Motor neuron (in vitro differentiated cells): ENCODE measurements around the gene KLF6. TPM values are rescaled to one million over a fixed set of nuclear protein-coding genes. Genes with fewer than 3 reads are reported as not detected.

Experiments used
- ATAC-seq, 8 experiments: fragments of 200-7000 bp; cut with Tn5 transposase; replicated peaks in 6 of 8; 2 replicates each; pipeline ENCODE4 v1.8.0; 2021; ENCODE audit warnings: mild to moderate bottlenecking in 8 of 8, moderate library complexity in 8 of 8
- H3K27ac ChIP-seq, 2 donors: fragments of 250-450 bp; sonication (Bioruptor Pico); 2 replicates each; pipeline ENCODE4 v1.9.0; 2021; ENCODE audit warnings: antibody characterized with exemption in 2 of 2, mild to moderate bottlenecking in 2 of 2, moderate library complexity in 1 of 2
- H3K4me1 ChIP-seq, 2 donors: fragments of 250-450 bp; sonication (Bioruptor Pico); replicated peaks in 1 of 2; 2 replicates each; pipeline ENCODE4 v1.6.1; 2021; ENCODE audit warnings: antibody characterized with exemption in 2 of 2, mild to moderate bottlenecking in 2 of 2, moderate library complexity in 1 of 2
- H3K4me3 ChIP-seq, 5 donors: fragments of 250-450 bp; sonication (Bioruptor Pico); 2 replicates each; pipeline ENCODE4 v1.9.0; 2021; ENCODE audit warnings: antibody characterized with exemption in 5 of 5, mild to moderate bottlenecking in 5 of 5, moderate library complexity in 4 of 5
- WGBS, 10 experiments: fragments of 450-650 bp; shearing (Covaris generic); methylation state at CpG; one replicate each; pipeline ENCODE4 v1.0.0; 2022; 5-methylcytosine and 5-hydroxymethylcytosine counted together
- in situ Hi-C, 9 experiments: fragments of 400-800 bp; cut with MboI; loops; one replicate each; pipeline ENCODE4 v1.15.0; 2021; ENCODE audit warnings: low sequenced_read_pairs in 9 of 9, low pct_unique_long_range_greater_than_20kb in 2 of 9; ENCODE audit not compliant: unreplicated experiment in 9 of 9
- total RNA-seq, 8 experiments: library from RNA; unstranded; fragments of 300-600 nt; gene quantifications; 2 replicates each; pipeline versions ENCODE4 v1.2.3 to v1.2.4, GENCODE V29; 2022

KLF6 gene
- total RNA-seq, 8 experiments from 2014 or later, result 7.9 to 30.7 (median 23.7) TPM

- peak in 3 of 8 experiments; percentile 0 to 3 (median 1) for ATAC-seq
- H3K4me1 ChIP-seq, result peaks cover 38 to 45% of the 10 kb centered on the region in 2 donors
- peak overlapping the region; percentile 90 to 96 for H3K27ac ChIP-seq
- H3K4me3 ChIP-seq, result peak overlapping the region; percentile 65 to 90 (median 78)
- in situ Hi-C loops, result loop anchor here in 1 of 9 experiments (25.0 kb wide), 1 partner anchor 547 kb away; no protein-coding TSS in a partner anchor
- WGBS, 10 experiments, result 0 to 4% (median 0%) methylated on average over 3 to 22 of the region's 22 CpGs; no CpG with 5 or more reads in 1 of the 10 experiments
Observed at GRCh38 chr10:3783682-3784432, 1.2 kb downstream of the KLF6 start.

- peaks cover 38 to 50% of the 10 kb centered on the region in 2 donors for H3K4me1 ChIP-seq
- ATAC-seq, result peak; percentile 5 to 29 (median 18)
- 0 to 1% (median 0%) methylated on average over 1 to 8 of the region's 12 CpGs; no CpG with 5 or more reads in 2 of the 10 experiments for WGBS, 10 experiments
- H3K27ac ChIP-seq, result peak overlapping the region; percentile 90 to 96
- in situ Hi-C loops, result loop anchor here in 1 of 9 experiments (25.0 kb wide), 1 partner anchor 546 kb away; no protein-coding TSS in a partner anchor
- H3K4me3 ChIP-seq, result peak overlapping the region; percentile 65 to 90 (median 78)
Observed at GRCh38 chr10:3783316-3783681, 1.7 kb downstream of the KLF6 start.

DNA sequence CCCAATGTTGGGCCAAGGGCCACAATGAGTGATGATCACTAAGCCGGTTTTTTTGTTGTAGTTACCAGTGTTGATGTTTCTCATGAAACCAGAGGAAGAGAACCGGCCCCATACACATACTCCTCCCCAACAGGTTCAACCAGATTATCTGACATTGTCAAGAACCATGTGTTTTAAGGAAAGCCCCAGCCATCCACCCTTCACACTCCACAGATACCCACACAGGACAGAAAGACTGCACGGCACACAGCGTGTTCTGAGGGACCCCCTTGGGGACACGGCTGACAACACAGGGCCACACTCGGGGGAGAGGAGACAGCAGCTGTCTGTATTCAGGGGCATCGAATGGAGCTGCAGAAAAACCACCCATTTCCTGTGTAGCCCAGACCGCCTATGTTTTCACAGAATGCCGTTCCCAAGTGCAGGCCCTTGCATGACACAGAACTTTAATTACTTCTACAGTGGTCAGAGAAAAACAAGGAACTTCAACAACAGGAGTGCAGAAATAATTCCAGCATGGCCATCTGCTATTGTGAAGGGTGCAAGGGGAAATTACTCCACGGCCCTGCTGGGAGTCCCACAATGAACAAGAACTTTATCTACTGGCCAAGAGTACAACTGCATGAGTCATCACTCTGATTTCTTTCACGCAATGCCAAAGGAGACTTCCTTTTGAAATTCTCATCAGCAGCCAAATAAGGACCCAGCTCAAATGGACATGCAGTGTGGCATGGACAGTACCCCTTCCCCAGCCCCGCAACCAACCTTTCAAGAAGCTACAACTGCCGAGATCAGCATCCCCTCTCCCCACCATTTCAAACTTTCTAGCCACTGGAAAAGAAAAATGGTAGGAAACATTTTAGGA is 2.3 kb downstream of the KLF6 start:
- in situ Hi-C loops, result loop anchor here in 1 of 9 experiments (25.0 kb wide), 1 partner anchor 545 kb away; no protein-coding TSS in a partner anchor
- Histone ChIP-seq H3K4me3 (peak overlapping the region; percentile 65 to 90 (median 78)), H3K4me1 (peaks cover 38 to 50% of the 10 kb centered on the region in 2 donors), H3K27ac (peak overlapping the region; percentile 90 to 96)
- 0 to 12% (median 4%) methylated on average over 1 to 6 of the region's 13 CpGs for WGBS, 10 experiments
- ATAC-seq, result peak; percentile 1 to 11 (median 5)

GRCh38 chr10:3782146-3782450 is 2.9 kb downstream of the KLF6 start:
- Histone ChIP-seq H3K4me1 (peaks cover 38 to 48% of the 10 kb centered on the region in 2 donors), H3K27ac (peak overlapping the region in 1 of 2 donors; percentile 96), H3K4me3 (peak overlapping the region; percentile 65 to 90 (median 78))
- ATAC-seq, result no peak
- WGBS, 10 experiments, result 0 to 80% (median 31%) methylated on average over 1 to 8 of the region's 8 CpGs; no CpG with 5 or more reads in 2 of the 10 experiments
- in situ Hi-C loops, result loop anchor here in 1 of 9 experiments (25.0 kb wide), 1 partner anchor 545 kb away; no protein-coding TSS in a partner anchor

- ATAC-seq, result peak in 2 of 8 experiments; percentile 1 to 2
- Histone ChIP-seq H3K4me1 (peaks cover 40 to 43% of the 10 kb centered on the region in 2 donors), H3K27ac (no peak overlapping the region), H3K4me3 (peak overlapping the region; percentile 65 to 90 (median 78))
- in situ Hi-C loops, result loop anchor here in 1 of 9 experiments (25.0 kb wide), 1 partner anchor 544 kb away; no protein-coding TSS in a partner anchor
- 1 to 100% (median 90%) methylated on average over 1 to 27 of the region's 31 CpGs; no CpG with 5 or more reads in 4 of the 10 experiments for WGBS, 10 experiments
Observed at GRCh38 chr10:3781468-3782145, 3.4 kb downstream of the KLF6 start.

DNA sequence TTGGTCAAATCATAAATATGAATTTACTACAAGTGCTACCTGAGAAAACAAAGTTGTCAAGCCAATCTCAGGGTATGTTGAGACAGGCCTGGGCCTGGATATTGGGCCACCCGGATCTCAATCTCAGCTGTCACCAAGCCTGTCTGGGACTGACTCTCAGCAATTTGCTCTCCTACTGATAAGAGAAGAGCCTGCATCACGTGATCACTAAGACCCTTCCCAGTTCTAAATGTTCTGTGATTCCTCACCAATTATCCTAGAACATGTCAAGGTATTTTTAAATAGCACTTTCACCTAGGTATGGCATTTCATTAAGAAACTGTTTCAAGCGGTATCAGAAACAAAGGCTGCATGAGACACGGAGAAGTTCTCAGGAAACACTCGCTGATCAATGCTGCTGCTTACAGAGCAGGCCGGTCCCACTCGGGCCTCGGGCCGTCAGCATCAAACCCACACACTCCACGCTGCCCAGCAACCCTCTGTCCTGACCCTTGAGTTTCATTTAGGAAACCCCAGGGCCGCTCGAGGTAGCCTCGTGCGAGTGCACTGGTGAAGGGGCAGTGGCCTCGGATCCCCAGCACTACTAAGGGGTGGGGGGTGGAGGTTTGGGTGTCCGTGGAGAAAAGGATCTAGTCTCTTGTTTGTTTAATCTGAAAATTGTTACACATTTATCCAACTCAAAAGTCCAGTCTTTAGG is 4.1 kb downstream of the KLF6 start:
- H3K4me3 ChIP-seq, result peak overlapping the region in 2 of 5 donors; percentile 65 to 70
- WGBS, 10 experiments, result 15 to 100% (median 82%) methylated on average over 1 to 9 of the region's 16 CpGs; no CpG with 5 or more reads in 2 of the 10 experiments
- H3K4me1 ChIP-seq, result peaks cover 39 to 41% of the 10 kb centered on the region in 2 donors
- in situ Hi-C loops, result loop anchor here in 1 of 9 experiments (25.0 kb wide), 1 partner anchor 544 kb away; no protein-coding TSS in a partner anchor
- no peak for ATAC-seq
- H3K27ac ChIP-seq, result no peak overlapping the region

GRCh38 chr10:3780021-3780770 is 4.8 kb downstream of the KLF6 start:
- in situ Hi-C loops, result loop anchor here in 1 of 9 experiments (25.0 kb wide), 1 partner anchor 543 kb away; no protein-coding TSS in a partner anchor
- 10 to 100% (median 82%) methylated on average over 1 to 12 of the region's 17 CpGs; no CpG with 5 or more reads in 1 of the 10 experiments for WGBS, 10 experiments
- Histone ChIP-seq H3K27ac (no peak overlapping the region), H3K4me3 (peak overlapping the region in 2 of 5 donors; percentile 2 to 70), H3K4me1 (peaks cover 46 to 47% of the 10 kb centered on the region in 2 donors)
- ATAC-seq, result no peak

GRCh38 chr10:3779158-3779741 is 5.8 kb downstream of the KLF6 start:
- H3K4me1 ChIP-seq, result peaks cover 47 to 50% of the 10 kb centered on the region in 2 donors
- in situ Hi-C loops, result loop anchor here in 2 of 9 experiments (10.0 to 25.0 kb wide), 2 partner anchors 534 to 542 kb away; no protein-coding TSS in a partner anchor
- H3K4me3 ChIP-seq, result no peak overlapping the region
- no peak for ATAC-seq
- 24 to 100% (median 88%) methylated on average over 1 to 10 of the region's 14 CpGs; no CpG with 5 or more reads in 1 of the 10 experiments for WGBS, 10 experiments
- H3K27ac ChIP-seq, result no peak overlapping the region

- Histone ChIP-seq H3K4me1 (peaks cover 47 to 50% of the 10 kb centered on the region in 2 donors), H3K27ac (no peak overlapping the region), H3K4me3 (no peak overlapping the region)
- ATAC-seq, result no peak
- 17 to 100% (median 98%) methylated on average over 1 to 3 of the region's 3 CpGs for WGBS, 10 experiments
- in situ Hi-C loops, result loop anchor here in 2 of 9 experiments (10.0 to 25.0 kb wide), 2 partner anchors 534 to 541 kb away; no protein-coding TSS in a partner anchor
Observed at GRCh38 chr10:3778692-3779157, 6.3 kb downstream of the KLF6 start.

GRCh38 chr10:3777981-3778691 is 6.9 kb downstream of the KLF6 start:
- WGBS, 10 experiments, result 25 to 98% (median 74%) methylated on average over 1 to 7 of the region's 7 CpGs; no CpG with 5 or more reads in 1 of the 10 experiments
- in situ Hi-C loops, result loop anchor here in 2 of 9 experiments (10.0 to 25.0 kb wide), 2 partner anchors 533 to 541 kb away; no protein-coding TSS in a partner anchor
- peaks cover 47 to 50% of the 10 kb centered on the region in 2 donors for H3K4me1 ChIP-seq
- no peak for ATAC-seq
- H3K27ac ChIP-seq, result no peak overlapping the region
- H3K4me3 ChIP-seq, result no peak overlapping the region
